ENCODE data around the gene PALLD.

The PALLD gene

GRCh38 chr4:168528131-168528949 lies 31.5 kb downstream of the PALLD start:
- no peak for DNase-seq

- no peak for DNase-seq
These were observed 32.4 kb downstream of the PALLD start for GRCh38 chr4:168529257-168529656.

GRCh38 chr4:168531305-168531704 lies 34.5 kb downstream of the PALLD start:
- DNase-seq: no peak

- DNase-seq: no peak
These were observed 37.7 kb downstream of the PALLD start for GRCh38 chr4:168534535-168534934.

- no peak for DNase-seq
These were observed 38.8 kb downstream of the PALLD start for GRCh38 chr4:168535689-168536088.

- DNase-seq: no peak
These were observed 39.6 kb downstream of the PALLD start for GRCh38 chr4:168536448-168536847.

GRCh38 chr4:168537086-168537485 lies 40.2 kb downstream of the PALLD start:
- DNase-seq: no peak

- DNase-seq: no peak
These were observed 40.7 kb downstream of the PALLD start for GRCh38 chr4:168537571-168537970.

GRCh38 chr4:168538632-168539031 lies 41.8 kb downstream of the PALLD start:
- DNase-seq: no peak

GRCh38 chr4:168540086-168540485 lies 43.2 kb downstream of the PALLD start:
- peak; percentile 37 for DNase-seq

- DNase-seq: no peak
These were observed 43.8 kb downstream of the PALLD start for GRCh38 chr4:168540503-168541265.

- DNase-seq: no peak
These were observed 44.6 kb downstream of the PALLD start for GRCh38 chr4:168541266-168541953.

- DNase-seq: no peak
These were observed 52.3 kb downstream of the PALLD start for GRCh38 chr4:168549143-168549542.

- no peak for DNase-seq
These were observed 53.4 kb downstream of the PALLD start for GRCh38 chr4:168550064-168550766.

- no peak for DNase-seq
These were observed 54.4 kb downstream of the PALLD start for GRCh38 chr4:168551211-168551610.

GRCh38 chr4:168551945-168552695 lies 55.3 kb downstream of the PALLD start:
- DNase-seq: no peak

- no peak for DNase-seq
These were observed 57.0 kb downstream of the PALLD start for GRCh38 chr4:168553714-168554370.

- DNase-seq: no peak
These were observed 58.6 kb downstream of the PALLD start for GRCh38 chr4:168555437-168555836.

- DNase-seq: no peak
These were observed 60.8 kb downstream of the PALLD start for GRCh38 chr4:168557658-168558057.

GRCh38 chr4:168558599-168558998 lies 61.7 kb downstream of the PALLD start:
- no peak for DNase-seq
